Measurements from ENCODE around the gene THPO.
A peak's percentile ranks its signal among the peaks of the same experiment; 100 is the strongest.

THPO gene

DNA sequence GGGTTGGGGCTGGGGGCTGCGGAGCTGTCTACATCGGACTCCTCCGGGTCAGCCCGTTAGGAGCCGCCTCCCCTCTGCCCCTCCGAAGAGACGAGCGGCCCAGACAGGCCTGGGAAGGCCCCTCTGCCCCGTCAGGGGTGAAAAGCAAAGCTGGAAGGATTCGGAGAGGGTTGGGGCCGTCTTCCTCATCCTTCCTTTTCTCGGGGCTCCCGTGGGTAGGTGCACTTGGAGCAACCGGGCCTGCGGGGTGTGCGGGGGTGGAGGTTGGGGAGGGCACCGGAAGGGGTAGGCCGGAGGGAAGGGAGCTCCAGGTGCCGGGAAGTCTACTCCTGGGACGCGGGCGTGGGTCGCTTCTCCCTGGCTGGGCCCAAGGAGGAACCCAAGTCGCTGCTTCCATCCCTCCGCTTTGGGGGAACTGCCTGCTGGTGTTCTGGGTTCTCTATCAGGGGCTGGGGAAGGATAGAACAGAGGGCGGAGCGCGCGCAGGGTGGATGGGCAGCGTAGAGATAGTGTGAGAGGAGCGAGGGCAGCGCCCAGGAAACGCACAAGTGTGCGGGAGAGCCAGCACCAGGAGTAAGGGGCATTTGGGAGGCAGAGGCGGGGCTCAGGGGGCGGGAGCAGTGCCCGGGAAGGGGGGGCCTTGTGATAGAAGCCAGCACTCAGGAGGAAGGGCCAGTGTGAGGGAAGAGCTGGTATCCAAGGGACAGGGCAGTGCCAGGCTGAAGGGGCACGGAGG is 15.9 kb downstream of the THPO start:
- DNase-seq: peak; percentile 75

DNA sequence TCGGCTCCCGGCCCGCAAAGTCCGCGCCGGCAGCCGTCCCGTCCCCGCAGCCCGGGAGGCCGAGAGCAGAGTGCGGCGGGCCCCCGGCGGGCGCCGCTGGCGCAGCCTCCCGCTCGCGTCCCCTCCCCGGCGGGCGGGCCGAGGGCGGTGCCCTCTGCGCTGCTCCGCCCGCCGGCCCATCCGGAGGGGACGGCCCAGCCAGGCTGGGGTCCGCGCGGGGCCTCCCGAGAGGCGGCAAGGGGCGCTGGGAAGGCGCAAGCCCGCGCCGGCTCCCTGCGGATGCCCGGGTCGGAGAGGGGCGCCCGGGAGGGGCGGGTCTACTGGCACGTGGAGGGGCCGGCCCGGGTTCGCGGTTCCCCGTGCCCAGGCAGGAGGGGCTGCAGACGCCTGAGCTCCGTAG is 16.5 kb downstream of the THPO start, which contains the start of the genes CLCN2 and POLR2H:
Gene CLCN2 (minus strand): TSS at position 74 of the 400 bp plus-strand sequence. CDS start 126 bp downstream, outside the sequence.
Gene POLR2H (plus strand): TSS at position 179 of the 400 bp plus-strand sequence. CDS start 1,783 bp downstream, outside the sequence.
- peak; percentile 48 for DNase-seq

DNA sequence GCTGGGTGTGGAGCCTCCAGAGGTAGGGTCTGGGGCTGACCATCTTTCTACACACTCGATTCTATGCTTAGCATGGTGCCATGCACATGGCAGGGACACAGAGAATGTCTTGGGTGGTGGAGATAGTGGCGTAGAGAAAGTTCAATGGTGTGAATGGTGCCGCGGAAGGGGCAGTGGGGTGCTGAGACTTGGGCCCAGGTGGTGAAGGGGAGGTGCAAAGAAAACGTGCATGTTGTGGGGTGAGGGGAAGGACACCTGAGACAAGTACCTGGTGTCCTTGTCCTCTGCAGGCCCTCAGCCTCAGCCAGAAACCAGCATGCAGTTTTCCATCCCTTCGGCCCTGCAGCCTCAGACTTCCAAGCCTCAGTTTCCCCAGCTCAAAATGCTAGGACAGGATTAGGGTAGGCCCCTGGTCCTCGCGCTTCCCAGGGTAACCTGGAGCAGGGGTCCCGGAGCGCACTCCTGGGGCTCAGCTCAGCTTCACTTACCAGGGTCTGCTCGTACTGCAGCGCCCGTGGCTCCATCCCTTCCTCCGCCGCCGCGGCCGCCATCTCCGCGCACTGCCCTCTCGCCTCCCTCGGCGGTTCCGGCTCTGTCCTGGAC is 17.0 kb downstream of the THPO start:
- no peak for DNase-seq

- DNase-seq: no peak
These were observed 17.7 kb downstream of the THPO start for GRCh38 chr3:184360070-184360928.

- no peak for DNase-seq
These were observed 18.4 kb downstream of the THPO start for GRCh38 chr3:184359610-184360009.

- DNase-seq: no peak
These were observed 19.1 kb downstream of the THPO start for GRCh38 chr3:184358921-184359350.

- DNase-seq: no peak
These were observed 19.8 kb downstream of the THPO start for GRCh38 chr3:184358124-184358767.

GRCh38 chr3:184357248-184358123 is 20.5 kb downstream of the THPO start:
- DNase-seq: no peak

DNA sequence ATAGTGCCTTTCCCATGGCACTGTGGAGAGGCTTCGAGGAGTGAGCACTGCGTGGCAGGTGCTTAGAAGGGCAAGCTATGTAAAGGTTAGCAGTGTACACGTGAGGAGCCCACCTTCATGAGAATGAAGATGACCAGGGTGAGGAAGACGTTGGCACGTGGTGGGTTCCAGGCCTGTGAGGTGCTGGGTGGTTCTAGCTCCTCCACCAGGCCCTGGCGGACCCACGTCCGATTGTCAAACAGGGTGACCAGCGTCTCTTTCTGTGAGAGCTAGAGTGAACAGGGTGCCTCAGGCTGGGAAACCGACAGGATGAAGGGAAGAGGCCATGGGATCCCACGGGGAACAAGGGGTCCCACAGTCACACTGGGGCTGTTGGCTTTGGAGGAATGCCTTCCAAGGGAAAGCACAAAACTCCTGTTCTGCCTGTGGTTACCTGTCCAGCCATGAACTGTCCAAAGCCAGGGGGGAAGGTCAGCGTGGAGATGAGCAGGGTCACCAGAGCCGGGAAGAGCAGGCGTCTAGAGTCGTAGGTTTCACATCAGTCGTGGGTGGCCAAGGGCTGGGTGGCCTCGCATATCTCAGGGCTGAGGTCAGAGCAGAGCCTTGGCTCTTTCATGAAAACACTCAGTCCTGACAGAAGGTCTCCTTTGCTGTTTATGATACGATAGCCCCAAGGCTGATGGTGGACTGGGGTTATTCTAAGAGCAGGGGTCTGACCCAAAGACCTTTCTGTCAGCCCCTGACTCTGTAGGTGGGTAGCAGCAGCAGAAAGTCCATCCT is 22.6 kb downstream of the THPO start:
- DNase-seq: no peak

DNA sequence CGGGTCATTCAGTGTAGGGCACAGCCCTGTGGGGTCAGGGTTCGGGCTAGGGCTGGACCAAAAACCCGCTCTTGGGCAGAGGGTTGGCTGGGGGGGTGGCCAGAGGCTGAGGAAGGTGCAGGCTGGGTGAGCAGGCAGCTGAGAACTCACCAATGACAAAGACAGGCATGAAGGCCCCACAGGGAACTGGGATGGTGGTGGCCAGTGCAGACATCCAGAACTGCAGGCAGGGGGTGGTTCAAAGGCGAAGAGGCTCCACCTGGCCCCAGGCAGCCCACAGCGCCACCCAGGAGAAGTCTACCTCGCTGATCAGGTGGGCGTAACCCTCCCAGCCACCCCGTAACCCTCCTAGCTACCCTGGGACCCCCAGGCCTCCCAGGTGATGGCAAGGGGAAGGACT is 23.3 kb downstream of the THPO start:
- DNase-seq: no peak

DNA sequence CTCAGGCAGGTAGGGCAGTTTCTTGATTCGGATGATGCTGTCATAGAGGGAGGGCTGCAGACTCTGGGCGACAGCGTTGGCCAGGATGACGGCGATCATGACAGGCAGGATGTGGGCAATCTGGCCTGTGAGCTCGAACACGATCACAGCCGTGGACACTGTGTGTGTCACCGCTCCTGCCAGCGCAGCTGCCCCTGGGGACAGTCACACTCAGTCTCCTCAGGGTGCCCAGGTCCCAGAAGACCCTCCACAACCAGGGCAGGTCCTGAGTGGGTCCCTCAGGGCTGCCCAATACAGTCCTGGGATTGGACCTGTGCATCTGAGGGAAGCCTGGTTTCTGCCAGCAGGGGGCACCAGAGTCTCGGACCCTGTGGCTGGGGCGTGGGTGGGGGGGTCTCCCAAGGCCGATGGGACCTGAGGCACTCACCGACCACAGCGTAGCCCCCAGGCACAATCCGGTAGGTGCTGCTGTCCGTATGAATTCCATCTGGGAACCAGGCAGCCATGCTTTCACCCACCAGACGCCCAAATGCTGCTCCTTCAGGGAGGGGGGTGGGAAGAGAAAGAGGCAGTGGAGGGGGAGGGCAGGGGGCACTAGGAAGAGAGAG is 23.8 kb downstream of the THPO start:
- DNase-seq: no peak

- no peak for DNase-seq
These were observed 24.5 kb downstream of the THPO start for GRCh38 chr3:184353546-184353941.

DNA sequence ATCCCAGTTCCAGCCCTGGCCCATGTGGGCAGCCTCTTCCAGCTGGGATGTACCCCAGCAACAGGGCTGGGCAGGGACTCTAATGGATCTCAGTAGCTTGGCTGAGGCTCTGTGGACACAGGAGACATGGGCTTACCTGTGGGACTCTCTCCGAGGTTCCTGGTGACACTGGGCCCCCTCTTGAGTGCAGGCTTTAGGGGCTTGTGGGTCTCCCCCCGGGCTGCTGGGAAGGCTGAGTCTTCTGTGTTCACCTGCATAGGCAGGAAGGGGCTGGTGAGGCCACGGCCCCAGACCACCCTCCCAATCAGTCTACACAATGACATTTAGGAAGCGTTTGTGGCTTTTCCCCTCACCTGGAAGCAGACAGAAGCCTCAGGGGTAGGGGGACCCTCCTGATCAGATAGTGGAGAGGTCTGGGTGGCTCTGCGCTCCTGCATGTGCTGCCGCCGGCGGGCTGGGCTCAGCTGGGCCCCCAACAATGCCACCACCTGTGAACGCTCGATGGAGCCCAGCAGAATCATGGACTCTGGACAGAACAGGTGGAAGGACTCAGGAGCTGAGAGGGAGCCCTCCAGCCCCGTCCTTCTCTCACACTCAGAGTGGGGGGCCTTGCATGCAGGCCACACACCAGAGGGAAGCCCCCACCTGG is 25.0 kb downstream of the THPO start:
- DNase-seq: no peak

DNA sequence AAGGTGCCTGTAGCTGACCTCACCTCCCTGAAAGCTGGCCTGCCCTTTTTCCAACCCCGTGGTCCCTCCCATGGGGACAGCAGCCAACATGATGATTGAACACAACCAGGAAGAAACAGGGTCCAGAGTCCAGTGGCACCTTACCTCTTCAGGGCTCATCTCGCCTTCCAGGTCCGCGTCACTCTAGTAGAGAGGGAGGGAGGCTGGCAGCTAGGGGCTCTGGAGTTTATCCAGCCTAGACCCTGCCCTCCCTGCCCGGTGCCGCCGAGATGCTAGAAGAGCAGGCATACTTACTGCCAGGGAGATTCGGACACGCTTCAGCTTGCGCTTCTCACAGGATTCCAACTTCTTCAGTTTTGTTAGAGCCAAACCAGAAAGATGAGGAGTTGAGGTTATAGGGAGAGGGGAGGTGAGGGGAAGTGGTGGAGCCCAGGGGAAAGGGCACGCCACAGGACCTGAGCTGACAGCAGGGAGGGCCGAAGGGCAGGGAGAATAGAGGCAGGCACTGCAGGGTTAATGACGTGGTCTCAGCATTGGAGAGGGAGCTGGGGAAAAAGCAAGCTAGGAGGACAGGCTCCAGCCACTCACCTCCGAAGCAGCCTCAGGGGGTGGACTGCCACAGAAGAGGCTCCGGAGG is 25.7 kb downstream of the THPO start:
- DNase-seq: no peak

DNA sequence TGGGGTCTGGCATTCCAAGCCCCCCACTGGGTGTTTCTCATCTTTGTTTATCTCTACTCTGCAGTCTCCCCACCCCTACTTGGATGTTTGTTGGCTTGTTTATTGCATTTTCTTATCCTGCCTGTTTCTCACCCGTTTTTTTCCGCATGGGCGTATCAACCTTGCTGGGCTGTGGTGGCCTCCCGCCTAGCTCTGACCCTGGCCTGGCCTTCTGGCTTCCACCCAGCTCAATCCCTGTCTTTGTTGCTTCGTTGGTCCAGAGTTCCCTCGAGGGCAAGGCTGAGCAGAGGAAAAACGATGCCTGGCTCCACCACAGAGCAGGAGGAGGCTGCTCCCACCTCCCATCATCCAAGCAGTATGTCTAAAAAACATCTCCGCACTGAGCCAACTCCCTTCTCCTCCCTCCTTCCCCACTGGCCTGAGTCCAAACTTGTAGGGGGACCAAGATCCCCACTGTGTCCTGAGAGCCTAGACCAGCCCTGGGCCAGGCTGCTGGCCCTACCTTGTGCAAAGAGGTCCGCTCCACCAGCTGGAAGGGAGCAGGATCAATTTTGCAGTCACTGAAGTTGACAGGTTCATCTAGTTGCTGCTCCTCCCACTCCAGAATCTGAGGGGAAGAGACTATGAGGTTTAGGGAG is 26.4 kb downstream of the THPO start:
- DNase-seq: no peak

DNA sequence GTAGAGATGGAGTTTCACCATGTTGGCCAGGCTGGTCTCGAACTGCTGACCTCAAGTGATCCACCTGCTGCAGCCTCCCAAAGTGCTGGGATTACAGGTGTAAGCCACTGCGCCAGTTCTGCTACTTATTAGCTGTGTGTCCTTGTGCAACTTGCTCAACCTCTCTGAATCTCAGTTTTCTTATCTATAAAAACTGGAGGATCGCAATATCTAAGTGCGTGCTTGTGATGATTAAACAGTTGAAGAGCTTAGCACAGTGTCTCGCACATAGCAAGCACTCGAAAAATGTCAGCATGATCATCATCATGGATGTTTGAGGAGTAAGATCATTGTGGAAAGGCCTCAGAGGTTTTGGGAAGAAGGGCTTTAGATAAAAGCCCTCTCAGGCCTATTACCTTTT is 27.4 kb downstream of the THPO start:
- DNase-seq: no peak

GRCh38 chr3:184349563-184350470 is 28.2 kb downstream of the THPO start:
- DNase-seq: no peak

- DNase-seq: no peak
These were observed 30.0 kb downstream of the THPO start for GRCh38 chr3:184348057-184348382.

Measured in NCI-H510A (cell line).